Gastroesophageal sphincter (tissue), 3 donors: ENCODE data around the gene PDZD8.

Experiments used
- CTCF ChIP-seq, 4 experiments: fragments of 200-600 bp in 2 of 4; fragments of 450-650 bp in 2 of 4; sonication (generic) in 1 of 4; IDR thresholded peaks; one replicate each; pipeline ENCODE4 v1.5.1; 2017 to 2019; ENCODE audit warnings: antibody characterized with exemption in 4 of 4, mild to moderate bottlenecking in 2 of 4, moderate library complexity in 2 of 4
- EP300 ChIP-seq: sonication (generic); formaldehyde crosslinking; IDR thresholded peaks from one replicate; pipeline ENCODE4 v1.6.1; 2017; ENCODE audit warnings: antibody characterized with exemption, mild to moderate bottlenecking
- POLR2A ChIP-seq, 2 donors: fragments of 450-650 bp; IDR thresholded peaks; one replicate each; pipeline ENCODE4 v1.6.1; 2017; ENCODE audit warnings: antibody characterized with exemption in 2 of 2, mild to moderate bottlenecking in 2 of 2, moderate library complexity in 1 of 2
- POLR2AphosphoS5 ChIP-seq: sonication (generic); formaldehyde crosslinking; IDR thresholded peaks from one replicate; pipeline ENCODE4 v1.6.1; 2017; ENCODE audit warnings: antibody characterized with exemption

GRCh38 chr10:117370205-117370604, 5.0 kb downstream of the PDZD8 start:
- TF ChIP-seq CTCF (IDR thresholded peaks at IDR 0.05) = no peak
- no peak for TF ChIP-seq EP300
- no peak for TF ChIP-seq POLR2A (IDR thresholded peaks at IDR 0.05)
- no peak for TF ChIP-seq POLR2AphosphoS5
